Endothelial cell of umbilical vein (primary cell): ENCODE results near the gene SLC9B2. TPM values are rescaled to one million over a fixed set of nuclear protein-coding genes. Genes with fewer than 3 reads are reported as not detected.

ENCODE experiments used
- BruUV-seq: library from RNA; stranded (reverse); fragments of 400-500 nt; replicated peaks from 2 replicates; lab custom pipeline; 2021; lab: Mats Ljungman, UMichigan
- CTCF ChIA-PET: fragments of 300-600, 350-600 bp; sonication (Branson Sonifier 250); formaldehyde crosslinking; loops from one replicate; lab custom pipeline; 2021; ENCODE audit warnings: antibody characterized with exemption, inconsistent platforms; lab: Charles Lee
- POLR2A ChIA-PET: fragments of 300-600, 350-600 bp; sonication (Branson Sonifier 250); formaldehyde crosslinking; loops from one replicate; lab custom pipeline; 2021; ENCODE audit warnings: antibody characterized with exemption, inconsistent platforms; lab: Charles Lee
- DNase-seq: peaks from one replicate; pipeline ENCODE4 v3.0.0-alpha.2; 2011; ENCODE audit warnings: low read depth, low spot score
- FAIRE-seq: peaks from 2 replicates; lab custom pipeline; 2011; peaks lifted over from hg19 to GRCh38; lab: Jason Lieb, UNC
- H2AFZ ChIP-seq: 2 replicates; pipeline ENCODE4 v1.6.0; 2012; ENCODE audit warnings: low read depth, low read length, control low read depth, inconsistent platforms
- H3K27ac ChIP-seq: 2 replicates; pipeline ENCODE4 v1.5.1; 2011; ENCODE audit warnings: low read depth, mild to moderate bottlenecking, control low read depth, low read length, moderate library complexity; ENCODE audit not compliant: insufficient read depth
- H3K27me3 ChIP-seq, 2 experiments: 2 replicates each; pipeline versions ENCODE4 v1.6.0 to v1.6.1; 2011; ENCODE audit warnings: low read length in 2 of 2, mixed read lengths in 1 of 2; ENCODE audit not compliant: control insufficient read depth in 2 of 2, insufficient read depth in 2 of 2
- H3K36me3 ChIP-seq, 2 experiments: 2 replicates in 1 of 2; 3 replicates in 1 of 2; pipeline ENCODE4 v1.5.1; 2011; ENCODE audit warnings: low read length in 2 of 2, mild to moderate bottlenecking in 1 of 2, moderate library complexity in 1 of 2; ENCODE audit not compliant: control insufficient read depth in 2 of 2, insufficient read depth in 2 of 2; ENCODE audit errors: extremely low read depth in 1 of 2
- H3K4me1 ChIP-seq: 3 replicates; pipeline ENCODE4 v1.5.1; 2011; ENCODE audit warnings: mild to moderate bottlenecking, low read length; ENCODE audit not compliant: control insufficient read depth, insufficient read depth; ENCODE audit errors: extremely low read depth
- H3K4me2 ChIP-seq: 2 replicates; pipeline ENCODE4 v1.6.1; 2011; ENCODE audit warnings: low read length, control low read depth, mixed read lengths; ENCODE audit not compliant: insufficient read depth
- H3K4me3 ChIP-seq, 3 experiments: fragments of 200-600 bp in 1 of 3; sonication (generic), shearing (Covaris generic) in 1 of 3; replicated peaks in 1 of 3; 2 replicates each; pipeline ENCODE4 v1.5.1; 2011 to 2016; ENCODE audit warnings: control low read depth in 3 of 3, low read length in 3 of 3, mild to moderate bottlenecking in 2 of 3, inconsistent platforms in 1 of 3, low read depth in 1 of 3, moderate library complexity in 1 of 3; ENCODE audit not compliant: insufficient read depth in 1 of 3
- H3K79me2 ChIP-seq: 2 replicates; pipeline ENCODE4 v1.6.0; 2012; ENCODE audit warnings: low read length, inconsistent platforms; ENCODE audit not compliant: control insufficient read depth, insufficient read depth
- H3K9ac ChIP-seq: replicated peaks from 2 replicates; pipeline ENCODE3; 2011; ENCODE audit warnings: low read length, control low read depth; ENCODE audit not compliant: insufficient read depth; ENCODE audit errors: extremely low read depth
- H3K9me1 ChIP-seq: replicated peaks from 3 replicates; pipeline ENCODE4 v1.6.0; 2011; ENCODE audit warnings: mild to moderate bottlenecking, low read length; ENCODE audit not compliant: control insufficient read depth, insufficient read depth; ENCODE audit errors: extremely low read depth
- H3K9me3 ChIP-seq: replicated peaks from 2 replicates; pipeline ENCODE4 v1.5.1; 2012; ENCODE audit warnings: low read length, inconsistent platforms; ENCODE audit not compliant: control insufficient read depth, insufficient read depth
- H4K20me1 ChIP-seq: replicated peaks from 2 replicates; pipeline ENCODE3; 2011; ENCODE audit warnings: mild to moderate bottlenecking, low read length; ENCODE audit not compliant: control insufficient read depth, insufficient read depth; ENCODE audit errors: extremely low read depth
- CTCF ChIP-seq, 2 donors: IDR thresholded peaks; 1 replicate in 1 of 2; 2 replicates in 1 of 2; pipeline ENCODE4 v1.5.1; 2011; ENCODE audit warnings: low read length in 2 of 2, mild to moderate bottlenecking in 2 of 2, moderate library complexity in 2 of 2, control low read depth in 1 of 2, inconsistent platforms in 1 of 2, low read depth in 1 of 2; ENCODE audit not compliant: insufficient read depth in 1 of 2; ENCODE audit errors: extremely low read depth in 1 of 2
- EZH2 ChIP-seq: IDR thresholded peaks from 2 replicates; pipeline ENCODE4 v1.6.1; 2012; ENCODE audit warnings: borderline replicate concordance, low read depth, mild to moderate bottlenecking, moderate library complexity, low read length, inconsistent platforms; ENCODE audit not compliant: severe bottlenecking
- FOS ChIP-seq: IDR thresholded peaks from 2 replicates; pipeline ENCODE4 v1.6.1; 2011; ENCODE audit warnings: mild to moderate bottlenecking, low read length, moderate library complexity, borderline replicate concordance; ENCODE audit not compliant: insufficient read depth
- GATA2 ChIP-seq: IDR thresholded peaks from 2 replicates; pipeline ENCODE4 v1.7.0; 2011; ENCODE audit warnings: low read depth, mild to moderate bottlenecking, moderate library complexity, mixed read lengths, low read length; ENCODE audit not compliant: insufficient read length, insufficient read depth
- JUN ChIP-seq: IDR thresholded peaks from 2 replicates; pipeline ENCODE4 v1.6.1; 2011; ENCODE audit warnings: borderline replicate concordance, low read depth; ENCODE audit not compliant: insufficient read length, insufficient read depth
- MAX ChIP-seq: IDR thresholded peaks from 2 replicates; pipeline ENCODE4 v1.6.1; 2011; ENCODE audit not compliant: insufficient read depth, insufficient read length
- MYC ChIP-seq: IDR thresholded peaks from one replicate; pipeline ENCODE4 v1.6.1; 2011; ENCODE audit warnings: mild to moderate bottlenecking, low read depth, low read length
- POLR2A ChIP-seq: IDR thresholded peaks from 2 replicates; pipeline ENCODE4 v1.6.1; 2012; ENCODE audit warnings: low read depth, mild to moderate bottlenecking, control low read depth, low read length
- POLR2AphosphoS5 ChIP-seq: IDR thresholded peaks from 2 replicates; pipeline ENCODE4 v1.6.1; 2012; ENCODE audit warnings: low read depth, mild to moderate bottlenecking, control low read depth, low read length, moderate library complexity; ENCODE audit not compliant: insufficient read depth
- dilution Hi-C: fragments of 300-500 bp; cut with MboI; formaldehyde crosslinking; loops from one replicate; pipeline ENCODE4 v1.15.0; 2019; ENCODE audit warnings: low sequenced_read_pairs; ENCODE audit not compliant: extremely low pct_ligation_motif_present
- intact Hi-C: fragments of 100-400 bp; cut with micrococcal nuclease; formaldehyde crosslinking; loops from one replicate; pipeline ENCODE4 v1.10.0; 2022
- polyA plus RNA-seq, 4 experiments: library from polyadenylated mRNA; depleted of rRNA in 3 of 4; stranded (reverse) in 3 of 4; unstranded in 1 of 4; fragments of >200 nt; gene quantifications; 2 replicates each; pipeline versions ENCODE4 v1.2.1 to v1.2.3, GENCODE V29; 2011 to 2012; ENCODE audit warnings: missing spikeins in 1 of 4
- total RNA-seq: library from RNA; stranded (reverse); gene quantifications from 2 replicates; pipeline ENCODE4 v1.2.3, GENCODE V29; 2021

Gene SLC9B2
- total and polyA plus RNA-seq, 2 donors (not counting 3 experiments of a cell fraction or from before 2014, with no cell fraction given), result 9.6 to 23.5 TPM

DNA sequence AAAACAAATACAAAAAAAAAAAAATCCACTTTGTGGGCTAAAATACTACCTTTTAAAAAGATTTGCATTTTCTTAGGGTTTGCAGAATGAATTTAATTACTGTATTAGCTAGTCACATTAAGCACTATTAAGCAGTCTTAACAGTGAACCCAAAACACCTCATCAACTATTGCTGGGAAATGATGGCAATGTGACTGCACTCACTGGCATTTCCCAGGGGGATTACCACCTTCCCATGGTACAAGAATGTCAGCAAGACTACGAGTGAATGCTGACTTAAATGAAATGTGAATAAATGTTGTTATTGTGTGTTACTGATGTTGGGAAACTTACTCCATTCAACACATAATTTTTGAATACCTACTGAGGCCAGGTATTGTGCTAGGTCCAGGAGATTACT is 10.0 kb upstream of the SLC9B2 start:
- dilution Hi-C loops (no loop called here), intact Hi-C loops (no loop called here)
- Histone ChIP-seq H2AFZ (no peak overlapping the region), H3K4me2 (no peak overlapping the region), H3K9me3 (no peaks in the 10 kb centered on the region), H3K79me2 (no peaks in the 10 kb centered on the region), H3K36me3 (peaks cover 9 to 13% of the 10 kb centered on the region in 2 experiments), H4K20me1 (no peaks in the 10 kb centered on the region), H3K4me3 (no peak overlapping the region), H3K27me3 (no peaks in the 10 kb centered on the region), H3K9me1 (no peaks in the 10 kb centered on the region), H3K9ac (no peak overlapping the region), H3K4me1 (no peaks in the 10 kb centered on the region), H3K27ac (no peak overlapping the region)
- no peak for FAIRE-seq
- BruUV-seq, result no TSS peak
- no peak for DNase-seq
- ChIA-PET POLR2A (no interaction called here), CTCF (no interaction called here)
- TF ChIP-seq POLR2A (no peak), FOS (no peak), MYC (no peak), POLR2AphosphoS5 (no peak), GATA2 (no peak), JUN (no peak), MAX (no peak), CTCF (IDR thresholded peaks at IDR 0.05; ENCODE audit: extremely low read depth in 1 of 2, insufficient read depth in 1 of 2, low read depth in 1 of 2, low read length in 2 of 2) (no peak), EZH2 (no peak)
